GM12892 (cell line): ENCODE measurements around the gene PLCE1.
"Not testable (repeated sequence)": the region's sequence is repeated elsewhere in the genome, so short reads cannot be mapped to it uniquely, and the experiment has no call there.

Experiments
- POLR2AphosphoS5 ChIP-seq: IDR thresholded peaks from 2 replicates; pipeline ENCODE4 v1.6.1; 2011; ENCODE audit warnings: low read depth, low read length, control low read depth
- TAF1 ChIP-seq: IDR thresholded peaks from 2 replicates; pipeline ENCODE4 v1.6.1; 2011; ENCODE audit warnings: low read depth, mild to moderate bottlenecking, control low read depth, low read length, borderline replicate concordance

GRCh38 chr10:93970433-93971010, 23.2 kb upstream of the PLCE1 start:
- TF ChIP-seq POLR2AphosphoS5, TAF1: not testable (repeated sequence)
